GM23338 (cell line): Measurements from ENCODE around the gene HTR2B. TPM values are rescaled to one million over a fixed set of nuclear protein-coding genes. Genes with fewer than 3 reads are reported as not detected.

Experiments used
- ATAC-seq: fragments of 200-7000 bp; cut with Tn5 transposase; 3 replicates; pipeline ENCODE4 v1.9.1; 2020
- DNase-seq: peaks from one replicate; pipeline ENCODE4 v3.0.0-alpha.2; 2015; ENCODE audit warnings: low spot score
- H2AFZ ChIP-seq: fragments of 200-600 bp; sonication (generic); 2 replicates; pipeline ENCODE4 v1.8.0; 2016; ENCODE audit warnings: antibody characterized with exemption, mild to moderate bottlenecking, moderate library complexity
- H3F3A ChIP-seq: fragments of 200-600 bp; sonication (generic); replicated peaks from 2 replicates; pipeline ENCODE4 v1.8.0; 2017; ENCODE audit warnings: antibody characterized with exemption, mixed run types, low read depth
- H3K27ac ChIP-seq: fragments of 200-600 bp; sonication (generic); 2 replicates; pipeline ENCODE4 v1.6.1; 2016; ENCODE audit warnings: low read depth
- H3K27me3 ChIP-seq: fragments of 200-600 bp; sonication (generic); 2 replicates; pipeline ENCODE4 v1.8.0; 2016; ENCODE audit warnings: mild to moderate bottlenecking, mixed run types, moderate library complexity; ENCODE audit not compliant: insufficient read depth
- H3K36me3 ChIP-seq: fragments of 200-600 bp; sonication (generic); 2 replicates; pipeline ENCODE4 v1.8.0; 2016; ENCODE audit warnings: mild to moderate bottlenecking; ENCODE audit not compliant: insufficient read depth
- H3K4me1 ChIP-seq: fragments of 200-600 bp; sonication (generic); 2 replicates; pipeline ENCODE4 v1.8.0; 2016; ENCODE audit warnings: mild to moderate bottlenecking, moderate library complexity; ENCODE audit not compliant: insufficient read depth
- H3K4me2 ChIP-seq: fragments of 200-600 bp; sonication (generic); 2 replicates; pipeline ENCODE4 v1.7.1; 2017; ENCODE audit warnings: mixed run types
- H3K4me3 ChIP-seq: fragments of 200-600 bp; sonication (generic); 2 replicates; pipeline ENCODE4 v1.6.1; 2016; ENCODE audit warnings: mixed run types
- H3K79me2 ChIP-seq: fragments of 200-600 bp; sonication (generic); replicated peaks from 2 replicates; pipeline ENCODE4 v1.8.0; 2017; ENCODE audit warnings: mild to moderate bottlenecking; ENCODE audit not compliant: insufficient read depth
- H3K9me2 ChIP-seq: fragments of 200-600 bp; sonication (generic); 2 replicates; pipeline ENCODE4 v1.8.0; 2017; ENCODE audit not compliant: insufficient read depth
- H4K20me1 ChIP-seq: fragments of 200-600 bp; sonication (generic); replicated peaks from 2 replicates; pipeline ENCODE4 v1.8.0; 2017; ENCODE audit warnings: mild to moderate bottlenecking; ENCODE audit not compliant: insufficient read depth
- H3K27ac Mint-ChIP-seq: 2 replicates; pipeline ENCODE4 v1.8.0; 2020; ENCODE audit warnings: inconsistent platforms, mild to moderate bottlenecking, moderate library complexity, mixed read lengths
- H3K27me3 Mint-ChIP-seq: 3 replicates; pipeline ENCODE4 v1.8.0; 2022; ENCODE audit warnings: low read depth, mild to moderate bottlenecking, moderate library complexity, mixed read lengths, inconsistent platforms; ENCODE audit not compliant: insufficient read depth, poor library complexity
- H3K36me3 Mint-ChIP-seq: 3 replicates; pipeline ENCODE4 v1.8.0; 2021; ENCODE audit warnings: low read depth, mild to moderate bottlenecking, inconsistent platforms, moderate library complexity, mixed read lengths
- H3K4me1 Mint-ChIP-seq: 3 replicates; pipeline ENCODE4 v1.8.0; 2020; ENCODE audit warnings: mild to moderate bottlenecking, inconsistent platforms, mixed read lengths
- H3K4me3 Mint-ChIP-seq: 3 replicates; pipeline ENCODE4 v1.8.0; 2021; ENCODE audit warnings: moderate library complexity, mild to moderate bottlenecking, inconsistent platforms, mixed read lengths
- H3K9me3 Mint-ChIP-seq: 3 replicates; pipeline ENCODE4 v1.8.0; 2020; ENCODE audit warnings: moderate library complexity, mild to moderate bottlenecking, inconsistent platforms, mixed read lengths
- EZH2 ChIP-seq: fragments of 200-600 bp; sonication (generic); IDR thresholded peaks from one replicate; pipeline ENCODE4 v1.8.0; 2017; ENCODE audit warnings: antibody characterized with exemption, mild to moderate bottlenecking, low read depth; ENCODE audit not compliant: unreplicated experiment
- EZH2phosphoT487 ChIP-seq: fragments of 200-600 bp; sonication (generic); IDR thresholded peaks from one replicate; pipeline ENCODE4 v1.8.1; 2018; ENCODE audit warnings: antibody characterized with exemption; ENCODE audit not compliant: unreplicated experiment
- ZNF462 ChIP-seq: fragments of 250-450 bp; sonication (Bioruptor Pico); IDR thresholded peaks from 2 replicates; pipeline ENCODE4 v1.5.0; 2020; ENCODE audit warnings: mild to moderate bottlenecking, moderate library complexity
- polyA plus RNA-seq: library from polyadenylated mRNA; unstranded; fragments of >200 nt; fragmentation: Nextera tagmentation; extraction: Ambion mirVana; gene quantifications from 2 replicates; pipeline ENCODE4 v1.2.1, GENCODE V29; 2016
- total RNA-seq: library from RNA; depleted of rRNA; stranded (reverse); fragments of >200 nt; shearing (Covaris generic); gene quantifications from 2 replicates; pipeline ENCODE4 v1.2.3, GENCODE V29; 2014

Gene HTR2B
- total and polyA plus RNA-seq, 2 experiments from 2014 or later: 0.16 TPM; not detected in 1

DNA sequence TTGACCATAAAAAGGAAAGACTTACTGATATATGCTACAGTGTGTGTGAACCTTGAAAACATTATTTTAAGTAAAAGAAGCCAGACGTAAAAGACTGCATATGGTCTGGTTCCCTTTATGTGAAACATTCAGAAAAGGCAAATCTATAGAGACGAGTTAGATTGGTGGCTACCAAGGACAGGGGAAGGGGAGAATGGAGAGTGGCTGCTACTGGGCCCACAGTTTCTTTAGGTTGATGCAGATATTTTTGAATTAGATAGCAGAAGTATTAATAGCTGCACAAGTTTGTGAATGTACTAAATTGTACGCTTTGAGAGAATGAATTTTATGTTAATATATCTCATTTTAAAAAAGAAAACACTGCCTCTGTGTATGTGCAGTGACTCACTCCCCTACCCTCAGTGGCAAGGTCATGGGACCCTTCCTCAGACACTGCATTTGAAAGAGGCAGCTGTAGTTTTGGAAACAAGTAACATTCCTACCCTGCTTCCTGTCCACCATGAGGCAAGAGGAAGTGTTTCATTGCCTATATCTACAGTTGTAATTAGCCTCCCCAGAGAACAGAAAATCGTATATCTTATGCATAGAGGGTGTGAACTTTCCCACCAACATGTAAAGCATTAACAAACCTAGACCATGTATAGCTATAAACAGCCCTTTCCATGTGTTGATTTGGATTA is 43.8 kb upstream of the HTR2B start:
- Mint-ChIP-seq H3K4me3 (no peak overlapping the region), H3K27ac (no peak overlapping the region), H3K4me1 (peaks cover under 1% of the 10 kb centered on the region; the same call in 2 of the 3 replicates), H3K9me3 (no peaks in the 10 kb centered on the region), H3K27me3 (no peaks in the 10 kb centered on the region), H3K36me3 (peaks cover 66% of the 10 kb centered on the region)
- ATAC-seq (no peak), DNase-seq (no peak)
- Histone ChIP-seq H3K4me1 (peaks cover 11% of the 10 kb centered on the region), H3K36me3 (peaks cover 23% of the 10 kb centered on the region; the same call in 1 of the 2 replicates), H3K4me2 (no peak overlapping the region), H3F3A (0 out of 2 replicates have a peak, but pooled peaks cover 3% of the 10 kb centered on the region), H3K27me3 (no peaks in the 10 kb centered on the region), H3K9me2 (no peaks in the 10 kb centered on the region), H4K20me1 (no peaks in the 10 kb centered on the region; the same call in 1 of the 2 replicates), H3K4me3 (no peak overlapping the region), H3K27ac (peak overlapping the region; percentile 67; the same call in 1 of the 2 replicates), H2AFZ (no peak overlapping the region), H3K79me2 (no peaks in the 10 kb centered on the region)
- TF ChIP-seq EZH2: no peak
- no peak for TF ChIP-seq EZH2phosphoT487
- TF ChIP-seq ZNF462 (CRISPR knock-in tag): no peak
